DMS79 treated with DMSO at 0.1 percent for 48 hours (cell line): Measurements from ENCODE around the gene KIF9.
"Not testable (repeated sequence)": the region's sequence is repeated elsewhere in the genome, so short reads cannot be mapped to it uniquely, and the experiment has no call there.

Experiments used
- DNase-seq: peaks from one replicate; lab custom pipeline; 2025; lab: John Stamatoyannopoulos, UW

KIF9 gene

GRCh38 chr3:47293822-47294221, 11.2 kb upstream of the KIF9 start:
- no peak for DNase-seq

- DNase-seq = not testable (repeated sequence)
These were observed 9.3 kb upstream of the KIF9 start for GRCh38 chr3:47291754-47292420.

GRCh38 chr3:47291158-47291753, 8.7 kb upstream of the KIF9 start:
- DNase-seq = no peak

GRCh38 chr3:47288966-47289910, 6.6 kb upstream of the KIF9 start:
- DNase-seq = no peak

GRCh38 chr3:47283591-47284364, 1.2 kb upstream of the KIF9 start:
- no peak for DNase-seq

- DNase-seq = no peak
These were observed 566 bp upstream of the KIF9 start for GRCh38 chr3:47283193-47283537.

GRCh38 chr3:47280519-47280918, 2.1 kb downstream of the KIF9 start:
- DNase-seq = no peak

GRCh38 chr3:47276558-47276957, 6.0 kb downstream of the KIF9 start:
- no peak for DNase-seq

- no peak for DNase-seq
These were observed 7.9 kb downstream of the KIF9 start for GRCh38 chr3:47274652-47275051.

GRCh38 chr3:47273564-47273963, 9.0 kb downstream of the KIF9 start:
- no peak for DNase-seq

- DNase-seq = no peak
These were observed 12.1 kb downstream of the KIF9 start for GRCh38 chr3:47270526-47270925.

GRCh38 chr3:47267490-47267824, 15.1 kb downstream of the KIF9 start:
- DNase-seq = no peak

GRCh38 chr3:47266709-47267489, 15.7 kb downstream of the KIF9 start:
- no peak for DNase-seq

- DNase-seq = no peak
These were observed 16.7 kb downstream of the KIF9 start for GRCh38 chr3:47265725-47266428.

GRCh38 chr3:47265008-47265407, 17.6 kb downstream of the KIF9 start:
- DNase-seq = no peak

GRCh38 chr3:47261301-47261700, 21.3 kb downstream of the KIF9 start:
- DNase-seq = no peak

GRCh38 chr3:47260605-47261004, 22.0 kb downstream of the KIF9 start:
- no peak for DNase-seq

- DNase-seq = no peak
These were observed 23.5 kb downstream of the KIF9 start for GRCh38 chr3:47259114-47259513.

GRCh38 chr3:47256331-47256730, 26.3 kb downstream of the KIF9 start:
- DNase-seq = not testable (repeated sequence)

GRCh38 chr3:47251689-47252088, 30.9 kb downstream of the KIF9 start:
- DNase-seq = no peak

GRCh38 chr3:47251085-47251484, 31.5 kb downstream of the KIF9 start:
- not testable (repeated sequence) for DNase-seq
